ENCODE data around the gene ADSL.

GRCh38 chr22:40329466-40329865 is 16.8 kb upstream of the ADSL start:
- TF ChIP-seq POLR2AphosphoS5 (IDR thresholded peaks at IDR 0.05) (no peak), CTCF (IDR thresholded peaks at IDR 0.05) (no peak)

Data from suprapubic skin (tissue), 3 donors.